Measurements from ENCODE around the gene TOP3A. TPM values are rescaled to one million over a fixed set of nuclear protein-coding genes. Genes with fewer than 3 reads are reported as not detected.

The TOP3A gene
- total RNA-seq, 2 experiments from 2014 or later: 21.5 to 24.8 TPM

GRCh38 chr17:18257268-18257981 lies 57.4 kb downstream of the TOP3A start:
- Histone ChIP-seq H3K4me1 (ENCODE audit: insufficient read depth, low read length) (peaks cover 59% of the 10 kb centered on the region), H3K4me3 (ENCODE audit: low read length) (peak overlapping the region; percentile 91), H3K9me3 (ENCODE audit: control insufficient read depth in 1 of 2, insufficient read depth in 1 of 2, low read length in 2 of 2) (no peaks in the 10 kb centered on the region), H3K36me3 (ENCODE audit: insufficient read depth, low read length) (peaks cover 42% of the 10 kb centered on the region), H3K27me3 (ENCODE audit: control insufficient read depth in 1 of 2, insufficient read depth in 2 of 2, low read length in 2 of 2) (no peaks in the 10 kb centered on the region), H3K27ac (ENCODE audit: low read depth in 1 of 2, low read length in 2 of 2) (peak overlapping the region; percentile 60 to 79)
- H3K27me3 Mint-ChIP-seq: no peaks in the 10 kb centered on the region
- peak in 4 of 14 experiments; percentile 29 to 55 (median 48) for DNase-seq
- ATAC-seq (ENCODE audit: poor library complexity): no peak
- H3K9me3 Mint-ChIP-seq: no peaks in the 10 kb centered on the region
- peak overlapping the region; percentile 77 for H3K27ac Mint-ChIP-seq
- ChIA-PET POLR2A (interaction anchor here (0.6 kb wide), 1 partner anchor 31 kb away, joined by 3 read pairs; no protein-coding TSS in a partner anchor), CTCF (no interaction called here)
- H3K4me3 Mint-ChIP-seq: peak overlapping the region; percentile 93
- no peak for TF ChIP-seq CTCF (IDR thresholded peaks at IDR 0.05)
- H3K36me3 Mint-ChIP-seq (ENCODE audit: low read depth): peaks cover 30% of the 10 kb centered on the region
- intact Hi-C loops (cut with DNase I, micrococcal nuclease): loop anchor here in 1 of 2 experiments (2.0 kb wide), 1 partner anchor 73 kb away; no protein-coding TSS in a partner anchor
- H3K4me1 Mint-ChIP-seq (ENCODE audit: low read depth): peaks cover 43% of the 10 kb centered on the region

- Mint-ChIP-seq H3K9me3 (no peaks in the 10 kb centered on the region), H3K4me1 (ENCODE audit: low read depth) (peaks cover 39% of the 10 kb centered on the region), H3K36me3 (ENCODE audit: low read depth) (peaks cover 36% of the 10 kb centered on the region), H3K4me3 (peak overlapping the region; percentile 93), H3K27ac (peak overlapping the region; percentile 77), H3K27me3 (no peaks in the 10 kb centered on the region)
- no peak for TF ChIP-seq CTCF (IDR thresholded peaks at IDR 0.05)
- peaks cover 53% of the 10 kb centered on the region for H3K4me1 ChIP-seq (ENCODE audit: insufficient read depth, low read length)
- CTCF ChIA-PET: no interaction called here
- H3K27ac ChIP-seq (ENCODE audit: low read depth in 1 of 2, low read length in 2 of 2): peak overlapping the region in 1 of 2 donors; percentile 26
- DNase-seq (peak in 1 of 14 experiments; percentile 11), ATAC-seq (ENCODE audit: poor library complexity) (no peak)
- no peaks in the 10 kb centered on the region for H3K27me3 ChIP-seq (ENCODE audit: control insufficient read depth in 1 of 2, insufficient read depth in 2 of 2, low read length in 2 of 2)
- intact Hi-C loops (cut with DNase I, micrococcal nuclease): loop anchor here in 1 of 2 experiments (2.0 kb wide), 1 partner anchor 72 kb away; no protein-coding TSS in a partner anchor
- no peaks in the 10 kb centered on the region for H3K9me3 ChIP-seq (ENCODE audit: control insufficient read depth in 1 of 2, insufficient read depth in 1 of 2, low read length in 2 of 2)
- POLR2A ChIA-PET: interaction anchor here (0.6 kb wide), 1 partner anchor 31 kb away, joined by 3 read pairs; no protein-coding TSS in a partner anchor
- peaks cover 49% of the 10 kb centered on the region for H3K36me3 ChIP-seq (ENCODE audit: insufficient read depth, low read length)
- H3K4me3 ChIP-seq (ENCODE audit: low read length): peak overlapping the region; percentile 91
These were observed 58.0 kb downstream of the TOP3A start for GRCh38 chr17:18256776-18257175.

GRCh38 chr17:18256351-18256750 lies 58.4 kb downstream of the TOP3A start:
- H3K4me3 Mint-ChIP-seq: peak overlapping the region; percentile 93

More at GRCh38 chr17:18256351-18256750, 58.4 kb downstream of the TOP3A start:
- ChIA-PET CTCF (no interaction called here), POLR2A (interaction anchor here (0.6 kb wide), 1 partner anchor 30 kb away, joined by 3 read pairs; no protein-coding TSS in a partner anchor)
- Histone ChIP-seq H3K27ac (ENCODE audit: low read depth in 1 of 2, low read length in 2 of 2) (no peak overlapping the region), H3K9me3 (ENCODE audit: control insufficient read depth in 1 of 2, insufficient read depth in 1 of 2, low read length in 2 of 2) (no peaks in the 10 kb centered on the region), H3K27me3 (ENCODE audit: control insufficient read depth in 1 of 2, insufficient read depth in 2 of 2, low read length in 2 of 2) (no peaks in the 10 kb centered on the region), H3K4me1 (ENCODE audit: insufficient read depth, low read length) (peaks cover 49% of the 10 kb centered on the region), H3K4me3 (ENCODE audit: low read length) (no peak overlapping the region), H3K36me3 (ENCODE audit: insufficient read depth, low read length) (peaks cover 53% of the 10 kb centered on the region)
- no peak overlapping the region for H3K27ac Mint-ChIP-seq
- H3K9me3 Mint-ChIP-seq: no peaks in the 10 kb centered on the region
- peaks cover 40% of the 10 kb centered on the region for H3K36me3 Mint-ChIP-seq (ENCODE audit: low read depth)
- DNase-seq (no peak), ATAC-seq (ENCODE audit: poor library complexity) (no peak)
- peaks cover 35% of the 10 kb centered on the region for H3K4me1 Mint-ChIP-seq (ENCODE audit: low read depth)
- no peaks in the 10 kb centered on the region for H3K27me3 Mint-ChIP-seq
- TF ChIP-seq CTCF (IDR thresholded peaks at IDR 0.05): no peak
- intact Hi-C loops (cut with DNase I, micrococcal nuclease): loop anchor here in 1 of 2 experiments (2.0 kb wide), 1 partner anchor 72 kb away; no protein-coding TSS in a partner anchor
